ENCODE measurements around the gene CDK11B.
"Not testable (repeated sequence)": the region's sequence is repeated elsewhere in the genome, so short reads cannot be mapped to it uniquely, and the experiment has no call there.

The CDK11B gene

DNA sequence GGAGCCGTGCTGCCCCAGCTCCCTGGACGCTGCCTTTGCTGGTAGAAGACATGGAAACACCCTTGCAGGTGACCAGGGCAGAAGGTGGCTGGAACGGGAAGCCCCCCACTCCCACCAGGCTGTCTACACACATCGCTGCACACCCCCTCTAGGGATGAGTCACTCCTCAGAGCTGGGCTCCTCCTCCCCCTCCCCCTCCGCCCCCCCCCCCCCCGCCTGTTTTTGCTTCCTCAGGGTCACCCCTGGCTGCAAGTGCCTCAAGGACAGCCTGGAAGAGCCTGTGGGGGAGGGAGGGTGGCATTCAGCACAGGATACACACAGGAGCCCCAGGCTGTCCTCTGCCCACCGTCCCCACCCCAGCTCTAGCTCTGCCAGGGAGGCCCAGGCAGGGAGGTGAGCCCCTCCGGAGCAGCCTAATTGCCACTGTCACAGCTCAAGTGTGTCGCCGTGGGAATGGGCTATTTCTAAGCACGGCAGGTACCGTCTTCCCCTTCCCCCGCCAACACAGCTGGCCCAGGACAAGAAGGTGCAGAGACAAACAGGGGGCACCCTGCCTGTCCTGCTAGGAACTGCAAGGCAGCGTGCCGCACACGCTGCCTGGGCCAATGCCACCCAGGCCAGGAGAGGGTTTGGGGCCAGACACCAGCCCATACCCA is 61.4 kb downstream of the CDK11B start:
- peak; percentile 81 for DNase-seq

DNA sequence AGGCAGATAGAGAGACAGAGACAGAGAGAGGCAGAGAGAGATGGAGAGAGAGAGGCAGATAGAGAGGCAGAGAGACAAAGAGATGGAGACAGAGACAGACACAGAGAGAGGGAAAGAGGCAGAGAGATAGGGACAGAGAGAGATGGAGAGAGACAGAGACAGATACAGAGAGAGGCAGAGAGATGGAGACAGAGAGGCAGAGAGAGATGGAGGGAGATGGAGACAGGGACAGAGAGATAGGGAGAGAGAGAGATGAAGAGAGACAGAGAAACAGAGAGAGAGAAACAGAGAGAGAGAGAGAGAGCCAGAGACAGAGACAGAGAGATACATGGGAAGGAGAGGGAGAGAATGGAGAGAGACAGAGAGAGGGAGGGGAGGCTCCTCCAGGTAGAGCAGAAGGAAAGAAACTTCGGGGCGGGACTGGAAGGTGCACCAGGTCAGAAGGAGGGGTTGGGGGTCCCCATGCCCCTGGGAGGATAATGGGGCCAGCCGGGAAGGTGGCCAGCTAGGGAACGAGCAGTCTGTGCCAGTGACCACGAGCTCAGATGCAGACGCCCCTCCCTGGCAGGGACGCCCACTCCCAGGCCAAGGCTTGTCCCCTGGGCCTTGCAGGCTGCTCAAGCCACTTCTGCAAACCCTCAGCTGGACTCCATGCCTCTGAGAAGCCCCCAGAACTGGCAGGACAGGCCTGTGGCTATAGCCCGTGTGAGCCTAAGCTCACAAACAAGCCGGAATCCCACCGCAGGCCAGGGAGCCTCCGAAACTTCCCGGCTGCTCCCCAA is 62.1 kb downstream of the CDK11B start:
- no peak for DNase-seq

DNA sequence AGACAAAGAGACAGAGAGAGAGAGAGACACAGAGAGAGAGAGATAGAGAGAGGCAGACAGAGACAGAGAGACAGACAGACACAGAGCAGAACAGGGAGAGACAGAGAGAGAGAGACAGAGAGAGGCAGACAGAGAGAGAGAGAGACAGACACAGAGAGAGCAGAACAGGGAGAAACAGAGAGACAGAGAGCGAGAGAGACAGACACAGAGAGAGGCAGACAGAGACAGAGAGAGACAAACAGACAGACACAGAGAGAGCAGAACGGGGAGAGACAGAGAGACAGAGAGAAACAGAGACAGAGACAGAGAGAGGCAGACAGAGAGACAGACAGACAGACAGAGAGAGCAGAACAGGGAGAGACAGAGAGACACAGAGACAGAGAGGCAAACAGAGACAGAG is 63.5 kb downstream of the CDK11B start:
- DNase-seq: not testable (repeated sequence)

DNA sequence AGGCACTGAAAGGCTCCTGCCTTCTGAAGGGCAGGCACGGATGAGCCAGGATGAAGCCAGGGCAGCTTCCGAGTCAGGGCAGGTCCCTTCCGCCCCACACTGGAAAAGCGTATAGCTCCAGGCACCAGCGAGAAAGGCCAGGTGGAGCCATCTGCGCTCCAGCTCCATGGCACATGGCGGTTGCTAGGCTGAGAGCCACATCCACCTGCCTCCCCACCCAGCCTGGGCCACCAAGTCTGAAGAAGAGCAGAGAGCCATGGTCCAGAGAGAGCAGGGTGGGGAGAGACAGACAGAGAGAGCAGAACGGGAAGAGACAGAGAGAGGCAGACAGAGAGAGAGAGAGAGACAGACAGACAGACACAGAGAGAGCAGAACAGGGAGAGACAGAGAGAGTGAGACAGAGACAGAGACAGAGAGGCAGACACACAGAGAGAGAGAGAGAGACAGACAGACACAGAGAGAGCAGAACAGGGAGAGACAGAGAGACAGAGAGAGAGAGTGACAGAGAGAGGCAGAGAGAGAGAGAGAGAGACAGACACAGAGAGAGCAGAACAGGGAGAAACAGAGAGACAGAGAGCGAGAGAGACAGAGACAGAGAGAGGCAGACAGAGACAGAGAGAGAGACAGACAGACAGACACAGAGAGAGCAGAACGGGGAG is 64.1 kb downstream of the CDK11B start:
- peak; percentile 95 for DNase-seq

DNA sequence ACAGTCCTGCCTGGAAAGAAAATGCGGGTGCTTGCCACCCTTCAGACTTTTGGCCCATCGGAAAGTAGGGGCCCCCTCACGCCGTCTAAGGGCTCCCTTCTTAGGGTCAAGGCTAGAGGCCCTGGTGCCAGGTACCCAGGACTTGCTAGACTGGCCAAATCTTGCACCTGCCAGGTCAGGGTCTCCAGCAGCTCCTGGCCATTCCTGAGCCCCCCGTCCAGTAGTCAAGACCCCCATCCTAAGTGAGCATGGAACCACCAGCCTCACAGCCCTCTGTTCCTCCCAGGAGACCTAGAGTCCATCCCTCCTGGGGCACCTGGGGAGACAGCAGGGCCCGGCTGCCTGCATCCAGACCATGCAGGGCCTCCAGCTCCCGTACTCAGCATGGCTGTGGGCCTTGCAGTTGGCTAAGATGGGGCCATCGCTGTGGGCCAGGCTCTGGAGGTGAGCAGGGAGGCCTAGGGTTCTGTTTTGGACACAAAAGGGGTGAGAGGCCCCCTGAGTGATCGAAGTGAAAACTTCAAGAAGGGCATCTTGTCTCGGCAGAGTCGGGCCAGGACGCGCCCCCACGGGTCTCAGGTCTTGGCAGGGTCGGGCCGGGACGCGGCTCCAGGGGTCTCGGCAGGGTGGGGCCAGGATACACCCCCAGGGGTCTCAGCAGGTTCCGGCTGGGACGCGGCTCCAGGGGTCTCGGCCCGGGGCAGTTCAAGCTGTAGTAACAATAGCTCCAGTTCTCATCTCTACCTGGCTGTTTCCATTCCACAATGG is 64.8 kb downstream of the CDK11B start:
- DNase-seq: no peak

DNA sequence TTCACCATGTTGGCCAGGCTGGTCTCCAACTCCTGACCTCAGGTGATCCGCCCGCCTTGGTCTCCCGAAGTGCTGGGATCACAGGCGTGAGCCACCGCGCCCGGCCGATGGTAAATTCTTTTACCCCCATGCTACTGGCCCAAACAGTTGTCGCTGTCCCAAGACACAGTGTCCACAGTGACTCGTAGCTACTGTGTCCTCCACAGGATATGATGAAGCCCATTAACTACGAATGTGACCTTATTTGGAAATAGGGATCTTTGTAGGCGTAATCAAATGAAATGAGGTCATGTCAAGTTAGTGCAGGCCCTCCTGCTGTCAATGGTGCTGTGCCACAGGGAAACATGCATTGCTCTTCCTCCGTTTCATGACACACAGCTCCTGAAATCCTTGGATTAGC is 67.4 kb downstream of the CDK11B start:
- DNase-seq: peak; percentile 57

Measured in DMS53 (cell line).